Spleen (tissue), 7 donors: Measurements from ENCODE around the gene PRPF31.

Source experiments
- POLR2A ChIP-seq, 3 donors: fragments of 450-650 bp; IDR thresholded peaks; one replicate each; pipeline ENCODE4 v1.5.1; 2017; ENCODE audit warnings: antibody characterized with exemption in 3 of 3, mild to moderate bottlenecking in 1 of 3
- TF ChIP-seq, protein P1 (sequence below), 11 experiments: fragments of 200-600 bp in 7 of 11; fragments of 450-650 bp in 4 of 11; sonication (generic) in 4 of 11; IDR thresholded peaks in 8 of 11; conservative IDR thresholded peaks in 3 of 11; 1 replicate in 7 of 11; 2 replicates in 4 of 11; pipeline versions ENCODE4 v1.4.0 to v1.8.0; 2016 to 2021; ENCODE audit warnings: antibody characterized with exemption in 11 of 11, inconsistent platforms in 4 of 11, mild to moderate bottlenecking in 1 of 11
- donor health status: DM: no; HTN: no; CAD: no; lungs with moderate emphysema.
- donor health status: DM: no; HTN: no; CAD: no.
- donor health status: DM: no; HTN: no; CAD: no.

DNA sequence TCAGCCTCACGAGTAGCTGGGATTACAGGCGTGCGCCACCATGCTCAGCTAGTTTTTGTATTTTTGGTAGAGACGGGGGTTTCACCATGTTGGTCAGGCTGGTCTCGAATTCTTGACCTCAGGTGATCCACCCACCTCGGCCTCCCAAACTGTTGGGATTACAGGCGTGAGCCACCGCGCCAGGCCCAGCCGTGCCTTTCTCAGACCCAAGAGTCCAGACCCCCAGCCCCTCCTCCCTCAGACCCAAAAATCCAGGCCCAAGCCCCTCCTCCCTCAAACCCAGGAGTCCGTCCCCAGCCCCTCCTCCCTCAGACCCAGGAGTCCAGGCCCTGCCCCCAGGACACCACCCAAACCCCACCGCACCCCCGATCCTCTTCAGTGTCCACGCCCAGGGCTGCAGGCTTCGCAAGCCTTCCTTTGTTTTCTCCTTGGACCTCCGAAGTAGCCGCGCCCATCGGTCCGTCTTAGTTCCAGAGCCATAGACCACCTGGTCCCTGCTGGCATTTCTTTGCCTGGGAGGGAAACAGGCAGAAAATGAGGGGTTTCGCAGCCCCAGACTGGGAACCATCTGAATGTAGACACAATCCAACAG is 53.7 kb downstream of the PRPF31 start:
- TF ChIP-seq, protein P1, sequence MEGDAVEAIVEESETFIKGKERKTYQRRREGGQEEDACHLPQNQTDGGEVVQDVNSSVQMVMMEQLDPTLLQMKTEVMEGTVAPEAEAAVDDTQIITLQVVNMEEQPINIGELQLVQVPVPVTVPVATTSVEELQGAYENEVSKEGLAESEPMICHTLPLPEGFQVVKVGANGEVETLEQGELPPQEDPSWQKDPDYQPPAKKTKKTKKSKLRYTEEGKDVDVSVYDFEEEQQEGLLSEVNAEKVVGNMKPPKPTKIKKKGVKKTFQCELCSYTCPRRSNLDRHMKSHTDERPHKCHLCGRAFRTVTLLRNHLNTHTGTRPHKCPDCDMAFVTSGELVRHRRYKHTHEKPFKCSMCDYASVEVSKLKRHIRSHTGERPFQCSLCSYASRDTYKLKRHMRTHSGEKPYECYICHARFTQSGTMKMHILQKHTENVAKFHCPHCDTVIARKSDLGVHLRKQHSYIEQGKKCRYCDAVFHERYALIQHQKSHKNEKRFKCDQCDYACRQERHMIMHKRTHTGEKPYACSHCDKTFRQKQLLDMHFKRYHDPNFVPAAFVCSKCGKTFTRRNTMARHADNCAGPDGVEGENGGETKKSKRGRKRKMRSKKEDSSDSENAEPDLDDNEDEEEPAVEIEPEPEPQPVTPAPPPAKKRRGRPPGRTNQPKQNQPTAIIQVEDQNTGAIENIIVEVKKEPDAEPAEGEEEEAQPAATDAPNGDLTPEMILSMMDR (IDR thresholded peaks at IDR 0.05 in 8 of 11, conservative IDR thresholded peaks at IDR 0.05 in 3 of 11): no peak
- TF ChIP-seq POLR2A (IDR thresholded peaks at IDR 0.05): no peak
